ENCODE data around the gene MAT1A.

Gene MAT1A

GRCh38 chr10:80281784-80282765, 7.4 kb downstream of the MAT1A start:
- DNase-seq = no peak

GRCh38 chr10:80281292-80281691, 8.2 kb downstream of the MAT1A start:
- no peak for DNase-seq

- DNase-seq = no peak
These were observed 9.2 kb downstream of the MAT1A start for GRCh38 chr10:80280071-80280800.

GRCh38 chr10:80279146-80279545, 10.3 kb downstream of the MAT1A start:
- DNase-seq = no peak

- no peak for DNase-seq
These were observed 11.0 kb downstream of the MAT1A start for GRCh38 chr10:80278480-80278879.

GRCh38 chr10:80277567-80278250, 11.7 kb downstream of the MAT1A start:
- DNase-seq = no peak

GRCh38 chr10:80277016-80277415, 12.4 kb downstream of the MAT1A start:
- no peak for DNase-seq

GRCh38 chr10:80276335-80276734, 13.1 kb downstream of the MAT1A start:
- no peak for DNase-seq

- DNase-seq = no peak
These were observed 13.7 kb downstream of the MAT1A start for GRCh38 chr10:80275756-80276155.

GRCh38 chr10:80275135-80275498, 14.3 kb downstream of the MAT1A start:
- no peak for DNase-seq

- DNase-seq = no peak
These were observed 14.9 kb downstream of the MAT1A start for GRCh38 chr10:80274396-80275134.

- DNase-seq = no peak
These were observed 15.8 kb downstream of the MAT1A start for GRCh38 chr10:80273523-80274170.

- DNase-seq = no peak
These were observed 16.5 kb downstream of the MAT1A start for GRCh38 chr10:80272793-80273522.

GRCh38 chr10:80271416-80271815, 18.0 kb downstream of the MAT1A start:
- no peak for DNase-seq

GRCh38 chr10:80270887-80271286, 18.6 kb downstream of the MAT1A start:
- DNase-seq = no peak

- no peak for DNase-seq
These were observed 20.4 kb downstream of the MAT1A start for GRCh38 chr10:80268938-80269588.

GRCh38 chr10:80268266-80268665, 21.2 kb downstream of the MAT1A start:
- DNase-seq = no peak

- no peak for DNase-seq
These were observed 23.0 kb downstream of the MAT1A start for GRCh38 chr10:80266513-80266863.

- no peak for DNase-seq
These were observed 23.5 kb downstream of the MAT1A start for GRCh38 chr10:80265740-80266512.

Measured in DMS79 treated with DMSO at 0.1 percent for 48 hours (cell line).